Measurements from ENCODE around the gene NKD2. TPM values are rescaled to one million over a fixed set of nuclear protein-coding genes. Genes with fewer than 3 reads are reported as not detected.

NKD2 gene
- total and polyA plus RNA-seq, 7 experiments from 2014 or later: 4.8 TPM; not detected in 6

- Histone ChIP-seq H3K4me1 (ENCODE audit: control insufficient read depth in 2 of 2, insufficient read depth in 2 of 2, low read length in 2 of 2) (peaks cover 7 to 20% of the 10 kb centered on the region in 2 donors), H3K27me3 (ENCODE audit: control insufficient read depth in 2 of 2, insufficient read depth in 2 of 2, low read length in 2 of 2) (no peaks in the 10 kb centered on the region), H3K4me3 (ENCODE audit: low read length) (no peak overlapping the region), H3K9me3 (ENCODE audit: control insufficient read depth in 2 of 3, low read length in 3 of 3) (no peaks in the 10 kb centered on the region), H3K36me3 (ENCODE audit: control insufficient read depth in 2 of 3, insufficient read depth in 3 of 3, low read length in 3 of 3) (no peaks in the 10 kb centered on the region), H3K27ac (ENCODE audit: low read depth, low read length) (no peak overlapping the region)
- peak overlapping the region in 1 of 9 donors; percentile 71 for H3K27ac Mint-ChIP-seq
- intact Hi-C loops (cut with micrococcal nuclease): loop anchor here (5.0 kb wide), 1 partner anchor 45 kb away; the partner anchor contains the start of gene NKD2 (in 2 of the 2)
- H3K4me3 Mint-ChIP-seq: no peak overlapping the region
- DNase-seq (no peak), ATAC-seq (no peak)
- ChIA-PET CTCF (no interaction called here), POLR2A (no interaction called here)
- H3K36me3 Mint-ChIP-seq: peaks cover 0 to 1% (median 0%) of the 10 kb centered on the region in 5 donors
- H3K9me3 Mint-ChIP-seq: no peaks in the 10 kb centered on the region
- peaks cover 12 to 23% (median 21%) of the 10 kb centered on the region in 5 donors for H3K27me3 Mint-ChIP-seq
- peaks cover 15 to 54% (median 24%) of the 10 kb centered on the region in 7 donors for H3K4me1 Mint-ChIP-seq
These were observed 46.2 kb upstream of the NKD2 start for GRCh38 chr5:962386-962785.

- no peak for DNase-seq
- Histone ChIP-seq H3K27me3 (ENCODE audit: control insufficient read depth in 2 of 2, insufficient read depth in 2 of 2, low read length in 2 of 2) (peaks cover 0 to under 1% of the 10 kb centered on the region in 2 donors), H3K9me3 (ENCODE audit: control insufficient read depth in 2 of 3, low read length in 3 of 3) (no peaks in the 10 kb centered on the region), H3K4me3 (ENCODE audit: low read length) (no peak overlapping the region), H3K36me3 (ENCODE audit: control insufficient read depth in 2 of 3, insufficient read depth in 3 of 3, low read length in 3 of 3) (no peaks in the 10 kb centered on the region), H3K4me1 (ENCODE audit: control insufficient read depth in 2 of 2, insufficient read depth in 2 of 2, low read length in 2 of 2) (peaks cover 5 to 19% of the 10 kb centered on the region in 2 donors), H3K27ac (ENCODE audit: low read depth, low read length) (no peak overlapping the region)
- ATAC-seq: no peak
- H3K27me3 Mint-ChIP-seq: peaks cover 16 to 27% (median 25%) of the 10 kb centered on the region in 5 donors
- H3K4me3 Mint-ChIP-seq: peak overlapping the region in 2 of 10 donors; percentile 88 to 97
- H3K27ac Mint-ChIP-seq: peak overlapping the region in 4 of 9 donors; percentile 38 to 89 (median 78)
- CTCF ChIA-PET: no interaction called here
- POLR2A ChIA-PET: no interaction called here
- H3K36me3 Mint-ChIP-seq: peaks cover 0 to 3% (median 0%) of the 10 kb centered on the region in 5 donors
- no peaks in the 10 kb centered on the region for H3K9me3 Mint-ChIP-seq
- intact Hi-C loops (cut with micrococcal nuclease): loop anchor here (5.0 kb wide), 1 partner anchor 44 kb away; the partner anchor contains the start of gene NKD2 (in 2 of the 2)
- peaks cover 15 to 53% (median 20%) of the 10 kb centered on the region in 7 donors for H3K4me1 Mint-ChIP-seq
These were observed 45.8 kb upstream of the NKD2 start for GRCh38 chr5:962801-963200.

GRCh38 chr5:963310-963672 is 45.3 kb upstream of the NKD2 start:
- Mint-ChIP-seq H3K27ac (peak overlapping the region in 7 of 9 donors; percentile 69 to 98 (median 85)), H3K36me3 (peaks cover 0 to 5% (median 0%) of the 10 kb centered on the region in 5 donors), H3K27me3 (peaks cover 21 to 32% (median 30%) of the 10 kb centered on the region in 5 donors), H3K9me3 (no peaks in the 10 kb centered on the region), H3K4me3 (peak overlapping the region in 8 of 10 donors; percentile 78 to 97 (median 84)), H3K4me1 (peaks cover 15 to 52% (median 20%) of the 10 kb centered on the region in 7 donors)
- H3K4me3 ChIP-seq (ENCODE audit: low read length): no peak overlapping the region
- H3K4me1 ChIP-seq (ENCODE audit: control insufficient read depth in 2 of 2, insufficient read depth in 2 of 2, low read length in 2 of 2): peaks cover 5 to 19% of the 10 kb centered on the region in 2 donors
- ChIA-PET CTCF (no interaction called here), POLR2A (no interaction called here)
- H3K9me3 ChIP-seq (ENCODE audit: control insufficient read depth in 2 of 3, low read length in 3 of 3): no peaks in the 10 kb centered on the region
- DNase-seq (no peak), ATAC-seq (no peak)
- H3K27me3 ChIP-seq (ENCODE audit: control insufficient read depth in 2 of 2, insufficient read depth in 2 of 2, low read length in 2 of 2): peaks cover 0 to 6% of the 10 kb centered on the region in 2 donors
- no peaks in the 10 kb centered on the region for H3K36me3 ChIP-seq (ENCODE audit: control insufficient read depth in 2 of 3, insufficient read depth in 3 of 3, low read length in 3 of 3)
- intact Hi-C loops (cut with micrococcal nuclease): loop anchor here (5.0 kb wide), 1 partner anchor 44 kb away; the partner anchor contains the start of gene NKD2 (in 2 of the 2)
- no peak overlapping the region for H3K27ac ChIP-seq (ENCODE audit: low read depth, low read length)

GRCh38 chr5:963673-964531 is 44.7 kb upstream of the NKD2 start:
- ChIA-PET CTCF (no interaction called here), POLR2A (no interaction called here)
- Histone ChIP-seq H3K27ac (ENCODE audit: low read depth, low read length) (peak overlapping the region; percentile 27), H3K4me3 (ENCODE audit: low read length) (peak overlapping the region; percentile 18), H3K36me3 (ENCODE audit: control insufficient read depth in 2 of 3, insufficient read depth in 3 of 3, low read length in 3 of 3) (no peaks in the 10 kb centered on the region), H3K27me3 (ENCODE audit: control insufficient read depth in 2 of 2, insufficient read depth in 2 of 2, low read length in 2 of 2) (peaks cover 0 to 10% of the 10 kb centered on the region in 2 donors), H3K4me1 (ENCODE audit: control insufficient read depth in 2 of 2, insufficient read depth in 2 of 2, low read length in 2 of 2) (peaks cover 5 to 19% of the 10 kb centered on the region in 2 donors), H3K9me3 (ENCODE audit: control insufficient read depth in 2 of 3, low read length in 3 of 3) (no peaks in the 10 kb centered on the region)
- ATAC-seq (peak; percentile 92), DNase-seq (peak in 8 of 9 donors; percentile 43 to 71 (median 66))
- Mint-ChIP-seq H3K36me3 (peaks cover 0 to 6% (median 0%) of the 10 kb centered on the region in 5 donors), H3K27ac (peak overlapping the region; percentile 65 to 98 (median 83)), H3K27me3 (peaks cover 27 to 38% (median 36%) of the 10 kb centered on the region in 5 donors), H3K9me3 (no peaks in the 10 kb centered on the region), H3K4me3 (peak overlapping the region; percentile 78 to 97 (median 84)), H3K4me1 (peaks cover 15 to 56% (median 24%) of the 10 kb centered on the region in 7 donors)
- intact Hi-C loops (cut with micrococcal nuclease): loop anchor here (5.0 kb wide), 1 partner anchor 43 kb away; the partner anchor contains the start of gene NKD2 (in 2 of the 2)

- no peaks in the 10 kb centered on the region for H3K9me3 Mint-ChIP-seq
- H3K27ac Mint-ChIP-seq: peak overlapping the region in 2 of 9 donors; percentile 12 to 98
- no peak for DNase-seq
- no peak overlapping the region for H3K27ac ChIP-seq (ENCODE audit: low read depth, low read length)
- intact Hi-C loops (cut with micrococcal nuclease): loop anchor here (5.0 kb wide), 1 partner anchor 42 kb away; the partner anchor contains the start of gene NKD2 (in 2 of the 2)
- peaks cover 5 to 19% of the 10 kb centered on the region in 2 donors for H3K4me1 ChIP-seq (ENCODE audit: control insufficient read depth in 2 of 2, insufficient read depth in 2 of 2, low read length in 2 of 2)
- no peaks in the 10 kb centered on the region for H3K9me3 ChIP-seq (ENCODE audit: control insufficient read depth in 2 of 3, low read length in 3 of 3)
- ATAC-seq: no peak
- ChIA-PET CTCF (no interaction called here), POLR2A (no interaction called here)
- no peaks in the 10 kb centered on the region for H3K36me3 ChIP-seq (ENCODE audit: control insufficient read depth in 2 of 3, insufficient read depth in 3 of 3, low read length in 3 of 3)
- H3K4me3 Mint-ChIP-seq: peak overlapping the region in 7 of 10 donors; percentile 29 to 97 (median 82)
- H3K27me3 ChIP-seq (ENCODE audit: control insufficient read depth in 2 of 2, insufficient read depth in 2 of 2, low read length in 2 of 2): peaks cover 0 to 10% of the 10 kb centered on the region in 2 donors
- H3K4me1 Mint-ChIP-seq: peaks cover 15 to 63% (median 30%) of the 10 kb centered on the region in 7 donors
- H3K27me3 Mint-ChIP-seq: peaks cover 37 to 48% (median 45%) of the 10 kb centered on the region in 5 donors
- H3K36me3 Mint-ChIP-seq: peaks cover 0 to 11% (median 0%) of the 10 kb centered on the region in 5 donors
- no peak overlapping the region for H3K4me3 ChIP-seq (ENCODE audit: low read length)
These were observed 43.8 kb upstream of the NKD2 start for GRCh38 chr5:964821-965220.

- DNase-seq: no peak
- intact Hi-C loops (cut with micrococcal nuclease): no loop called here
- no peak overlapping the region for H3K4me3 ChIP-seq (ENCODE audit: low read length)
- Mint-ChIP-seq H3K27ac (peak overlapping the region in 1 of 9 donors; percentile 98), H3K9me3 (no peaks in the 10 kb centered on the region), H3K4me1 (peaks cover 15 to 57% (median 29%) of the 10 kb centered on the region in 7 donors), H3K27me3 (peaks cover 43 to 53% (median 46%) of the 10 kb centered on the region in 5 donors), H3K36me3 (peaks cover 0 to 11% (median 0%) of the 10 kb centered on the region in 5 donors), H3K4me3 (peak overlapping the region in 2 of 10 donors; percentile 5 to 68)
- no peak overlapping the region for H3K27ac ChIP-seq (ENCODE audit: low read depth, low read length)
- ChIA-PET CTCF (no interaction called here), POLR2A (no interaction called here)
- H3K9me3 ChIP-seq (ENCODE audit: control insufficient read depth in 2 of 3, low read length in 3 of 3): no peaks in the 10 kb centered on the region
- ATAC-seq: no peak
- peaks cover 5 to 19% of the 10 kb centered on the region in 2 donors for H3K4me1 ChIP-seq (ENCODE audit: control insufficient read depth in 2 of 2, insufficient read depth in 2 of 2, low read length in 2 of 2)
- H3K36me3 ChIP-seq (ENCODE audit: control insufficient read depth in 2 of 3, insufficient read depth in 3 of 3, low read length in 3 of 3): no peaks in the 10 kb centered on the region
- peaks cover 2 to 10% of the 10 kb centered on the region in 2 donors for H3K27me3 ChIP-seq (ENCODE audit: control insufficient read depth in 2 of 2, insufficient read depth in 2 of 2, low read length in 2 of 2)
These were observed 42.8 kb upstream of the NKD2 start for GRCh38 chr5:965604-966344.

All from naive thymus-derived CD4-positive, alpha-beta T cell (primary cell).